Keratinocyte (primary cell): ENCODE results near the gene NFAT5. TPM values are rescaled to one million over a fixed set of nuclear protein-coding genes. Genes with fewer than 3 reads are reported as not detected.

ENCODE experiments used
- DNase-seq: peaks from one replicate; pipeline ENCODE4 v3.0.0-alpha.2; 2011; ENCODE audit warnings: low read depth, missing footprints, low spot score
- FAIRE-seq: peaks from 2 replicates; lab custom pipeline; 2011; peaks lifted over from hg19 to GRCh38; lab: Jason Lieb, UNC
- H2AFZ ChIP-seq: 2 replicates; pipeline ENCODE4 v1.6.0; 2012; ENCODE audit warnings: low read length, control low read depth, inconsistent platforms; ENCODE audit not compliant: control insufficient read depth
- H3K27ac ChIP-seq: 2 replicates; pipeline ENCODE4 v1.5.1; 2011; ENCODE audit warnings: low read length; ENCODE audit not compliant: control insufficient read depth, insufficient read depth
- H3K27me3 ChIP-seq: 3 replicates; pipeline ENCODE4 v1.6.0; 2011; ENCODE audit warnings: low read length; ENCODE audit not compliant: control insufficient read depth, insufficient read depth; ENCODE audit errors: extremely low read depth
- H3K36me3 ChIP-seq, 2 experiments: 2 replicates in 1 of 2; 3 replicates in 1 of 2; pipeline ENCODE4 v1.5.1; 2011; ENCODE audit warnings: low read length in 2 of 2, mild to moderate bottlenecking in 1 of 2; ENCODE audit not compliant: control insufficient read depth in 2 of 2, insufficient read depth in 2 of 2; ENCODE audit errors: extremely low read depth in 1 of 2
- H3K4me1 ChIP-seq: 3 replicates; pipeline ENCODE4 v1.5.1; 2011; ENCODE audit warnings: low read length; ENCODE audit not compliant: control insufficient read depth, insufficient read depth; ENCODE audit errors: extremely low read depth
- H3K4me2 ChIP-seq: 3 replicates; pipeline ENCODE4 v1.6.0; 2011; ENCODE audit warnings: low read depth, low read length; ENCODE audit not compliant: control insufficient read depth, insufficient read depth; ENCODE audit errors: extremely low read depth
- H3K4me3 ChIP-seq, 3 experiments: fragments of 200-600 bp in 1 of 3; sonication (generic) in 1 of 3; 2 replicates in 2 of 3; 3 replicates in 1 of 3; pipeline ENCODE4 v1.5.1; 2011 to 2016; ENCODE audit warnings: low read length in 3 of 3, mild to moderate bottlenecking in 3 of 3, control low read depth in 2 of 3, inconsistent platforms in 1 of 3, low read depth in 1 of 3, mixed read lengths in 1 of 3, mixed run types in 1 of 3, moderate library complexity in 1 of 3; ENCODE audit not compliant: control insufficient read depth in 2 of 3, insufficient read depth in 2 of 3; ENCODE audit errors: extremely low read depth in 1 of 3
- H3K79me2 ChIP-seq: 2 replicates; pipeline ENCODE4 v1.6.0; 2012; ENCODE audit warnings: low read length; ENCODE audit not compliant: control insufficient read depth, insufficient read depth
- H3K9ac ChIP-seq: 3 replicates; pipeline ENCODE4 v1.6.0; 2011; ENCODE audit warnings: low read length; ENCODE audit not compliant: control insufficient read depth, insufficient read depth; ENCODE audit errors: extremely low read depth
- H3K9me1 ChIP-seq: 3 replicates; pipeline ENCODE4 v1.6.0; 2011; ENCODE audit warnings: low read length; ENCODE audit not compliant: control insufficient read depth, insufficient read depth; ENCODE audit errors: extremely low read depth
- H3K9me3 ChIP-seq: 2 replicates; pipeline ENCODE4 v1.5.1; 2012; ENCODE audit warnings: low read depth, low read length; ENCODE audit not compliant: control insufficient read depth
- H4K20me1 ChIP-seq: 3 replicates; pipeline ENCODE4 v1.6.0; 2011; ENCODE audit warnings: low read length; ENCODE audit not compliant: control insufficient read depth, insufficient read depth; ENCODE audit errors: extremely low read depth
- CTCF ChIP-seq, 3 experiments: IDR thresholded peaks in 1 of 3; conservative IDR thresholded peaks in 1 of 3; optimal IDR thresholded peaks in 1 of 3; 2 replicates in 2 of 3; 3 replicates in 1 of 3; pipeline versions ENCODE3 to v1.5.1; 2011; ENCODE audit warnings: low read length in 3 of 3, mild to moderate bottlenecking in 3 of 3, moderate library complexity in 2 of 3, control low read depth in 1 of 3, inconsistent platforms in 1 of 3; ENCODE audit not compliant: insufficient read depth in 2 of 3; ENCODE audit errors: extremely low read depth in 1 of 3
- EZH2 ChIP-seq: IDR thresholded peaks from one replicate; pipeline ENCODE4 v1.6.1; 2012; ENCODE audit warnings: inconsistent platforms, mild to moderate bottlenecking, low read length, moderate library complexity
- dilution Hi-C: fragments of 300-500 bp; cut with MboI; formaldehyde crosslinking; loops from one replicate; pipeline ENCODE4 v1.7.0; 2020; ENCODE audit warnings: low sequenced_read_pairs; ENCODE audit not compliant: extremely low pct_ligation_motif_present
- polyA plus RNA-seq, 5 experiments: library from polyadenylated mRNA; depleted of rRNA in 3 of 5; stranded (reverse) in 3 of 5; stranded (forward) in 1 of 5; unstranded in 1 of 5; fragments of >200 nt; gene quantifications; 1 replicate in 1 of 5; 2 replicates in 3 of 5; 3 replicates in 1 of 5; pipeline versions ENCODE4 v1.2.1 to v1.2.3, GENCODE V29; 2011 to 2012; ENCODE audit warnings: missing spikeins in 2 of 5, low read depth in 1 of 5, low replicate concordance in 1 of 5

NFAT5 gene
- polyA plus RNA-seq, 1 donor (not counting 4 experiments of a cell fraction or from before 2014, with no cell fraction given), result 24.9 TPM

GRCh38 chr16:69712277-69712676 is 146.5 kb downstream of the NFAT5 start:
- TF ChIP-seq EZH2 (no peak), CTCF (optimal IDR thresholded peaks at IDR 0.05 in 1 of 3, IDR thresholded peaks at IDR 0.05 in 1 of 3, conservative IDR thresholded peaks at IDR 0.05 in 1 of 3; ENCODE audit: extremely low read depth in 1 of 3, insufficient read depth in 2 of 3, low read length in 3 of 3) (no peak)
- DNase-seq, result peak; percentile 17

GRCh38 chr16:69712914-69713581 is 147.3 kb downstream of the NFAT5 start:
- no peak overlapping the region for H3K4me2 ChIP-seq
- dilution Hi-C loops, result no loop called here
- H3K4me1 ChIP-seq, result peaks cover 21% of the 10 kb centered on the region
- DNase-seq, result no peak
- no peaks in the 10 kb centered on the region for H3K79me2 ChIP-seq
- H3K9me1 ChIP-seq, result no peaks in the 10 kb centered on the region
- no peak overlapping the region for H3K27ac ChIP-seq
- FAIRE-seq, result no peak
- TF ChIP-seq CTCF (optimal IDR thresholded peaks at IDR 0.05 in 1 of 3, IDR thresholded peaks at IDR 0.05 in 1 of 3, conservative IDR thresholded peaks at IDR 0.05 in 1 of 3; ENCODE audit: extremely low read depth in 1 of 3, insufficient read depth in 2 of 3, low read length in 3 of 3) (peak in 1 of 3 experiments; percentile 9), EZH2 (no peak)
- H3K36me3 ChIP-seq, result peaks cover 18 to 22% of the 10 kb centered on the region in 2 experiments
- H3K4me3 ChIP-seq, result no peak overlapping the region
- no peaks in the 10 kb centered on the region for H4K20me1 ChIP-seq
- no peak overlapping the region for H2AFZ ChIP-seq
- no peaks in the 10 kb centered on the region for H3K27me3 ChIP-seq
- H3K9ac ChIP-seq, result no peak overlapping the region
- H3K9me3 ChIP-seq, result no peaks in the 10 kb centered on the region

More at GRCh38 chr16:69712277-69712676, 146.5 kb downstream of the NFAT5 start:
- no peaks in the 10 kb centered on the region for H3K27me3 ChIP-seq
- no peak overlapping the region for H3K4me3 ChIP-seq
- dilution Hi-C loops, result no loop called here
- H4K20me1 ChIP-seq, result no peaks in the 10 kb centered on the region
- H3K27ac ChIP-seq, result peak overlapping the region; percentile 62
- H2AFZ ChIP-seq, result no peak overlapping the region
- no peaks in the 10 kb centered on the region for H3K9me3 ChIP-seq
- FAIRE-seq, result no peak
- no peak overlapping the region for H3K9ac ChIP-seq
- peaks cover 18 to 20% of the 10 kb centered on the region in 2 experiments for H3K36me3 ChIP-seq
- H3K4me2 ChIP-seq, result no peak overlapping the region
- H3K9me1 ChIP-seq, result no peaks in the 10 kb centered on the region
- H3K4me1 ChIP-seq, result peaks cover 21% of the 10 kb centered on the region
- H3K79me2 ChIP-seq, result no peaks in the 10 kb centered on the region
